Mesenchymal stem cell (in vitro differentiated cells and primary cell): ENCODE results near the gene BLID.

Experiments used
- DNase-seq: peaks from one replicate; pipeline ENCODE4 v3.0.0-alpha.2; 2013
- H2AFZ ChIP-seq: one replicate; pipeline ENCODE4 v1.6.1; 2013; ENCODE audit warnings: low read depth, mild to moderate bottlenecking, control low read depth, inconsistent platforms, low read length, moderate library complexity
- H2AK5ac ChIP-seq: 2 replicates; pipeline ENCODE4 v1.6.1; 2013; ENCODE audit warnings: low read length, moderate library complexity, mild to moderate bottlenecking, inconsistent platforms; ENCODE audit not compliant: severe bottlenecking
- H2BK120ac ChIP-seq: one replicate; pipeline ENCODE4 v1.6.1; 2013; ENCODE audit warnings: low read depth, mild to moderate bottlenecking, inconsistent platforms, low read length, moderate library complexity
- H2BK12ac ChIP-seq, 2 experiments: one replicate each; pipeline ENCODE4 v1.6.1; 2013; ENCODE audit warnings: inconsistent platforms in 2 of 2, low read length in 2 of 2, mild to moderate bottlenecking in 2 of 2, moderate library complexity in 2 of 2, control low read depth in 1 of 2
- H2BK15ac ChIP-seq: one replicate; pipeline ENCODE4 v1.6.1; 2013; ENCODE audit warnings: mild to moderate bottlenecking, low read depth, inconsistent platforms; ENCODE audit not compliant: poor library complexity, severe bottlenecking
- H2BK5ac ChIP-seq: 2 replicates; pipeline ENCODE4 v1.6.1; 2013; ENCODE audit warnings: low read depth, mild to moderate bottlenecking, low read length, control low read depth, inconsistent platforms; ENCODE audit not compliant: poor library complexity, severe bottlenecking
- H3K14ac ChIP-seq, 2 experiments: one replicate each; pipeline ENCODE4 v1.6.1; 2013; ENCODE audit warnings: inconsistent platforms in 2 of 2, low read length in 2 of 2, control low read depth in 1 of 2, mild to moderate bottlenecking in 1 of 2, moderate library complexity in 1 of 2
- H3K18ac ChIP-seq, 2 experiments: one replicate each; pipeline ENCODE4 v1.6.1; 2013; ENCODE audit warnings: inconsistent platforms in 2 of 2, low read length in 2 of 2, control low read depth in 1 of 2, low read depth in 1 of 2, mild to moderate bottlenecking in 1 of 2
- H3K23ac ChIP-seq, 2 experiments: one replicate each; pipeline ENCODE4 v1.6.1; 2013; ENCODE audit warnings: inconsistent platforms in 2 of 2, low read length in 2 of 2, mild to moderate bottlenecking in 2 of 2, moderate library complexity in 2 of 2, control low read depth in 1 of 2
- H3K27ac ChIP-seq: 2 replicates; pipeline ENCODE4 v1.5.1; 2013; ENCODE audit warnings: mild to moderate bottlenecking, moderate library complexity, low read length, control low read depth, inconsistent platforms; ENCODE audit not compliant: poor library complexity, severe bottlenecking
- H3K27me3 ChIP-seq, 2 experiments: 2 replicates each; pipeline versions ENCODE4 v1.6.1 to v1.7.0; 2013; ENCODE audit warnings: low read length in 2 of 2, mild to moderate bottlenecking in 2 of 2, moderate library complexity in 2 of 2, control low read depth in 1 of 2, inconsistent platforms in 1 of 2; ENCODE audit not compliant: control insufficient read depth in 1 of 2, insufficient read depth in 1 of 2
- H3K36me3 ChIP-seq, 2 experiments: 2 replicates each; pipeline versions ENCODE4 v1.6.1 to v1.7.0; 2013; ENCODE audit warnings: low read length in 2 of 2, control low read depth in 1 of 2, inconsistent platforms in 1 of 2, low read depth in 1 of 2, mild to moderate bottlenecking in 1 of 2; ENCODE audit not compliant: insufficient read depth in 2 of 2, control insufficient read depth in 1 of 2
- H3K4ac ChIP-seq, 2 experiments: one replicate each; pipeline ENCODE4 v1.6.1; 2013; ENCODE audit warnings: inconsistent platforms in 2 of 2, low read length in 2 of 2, mild to moderate bottlenecking in 2 of 2, moderate library complexity in 2 of 2, control low read depth in 1 of 2, low read depth in 1 of 2
- H3K4me1 ChIP-seq: 2 replicates; pipeline ENCODE4 v1.6.1; 2013; ENCODE audit warnings: low read depth, low read length, control low read depth; ENCODE audit not compliant: control insufficient read depth, insufficient read depth
- H3K4me2 ChIP-seq: 2 replicates; pipeline ENCODE4 v1.6.1; 2013; ENCODE audit warnings: low read length, mild to moderate bottlenecking, inconsistent platforms; ENCODE audit not compliant: poor library complexity, severe bottlenecking
- H3K4me3 ChIP-seq, 2 experiments: 2 replicates each; pipeline versions ENCODE4 v1.5.1 to v1.7.0; 2013; ENCODE audit warnings: low read length in 2 of 2, mild to moderate bottlenecking in 2 of 2, control low read depth in 1 of 2, low read depth in 1 of 2; ENCODE audit not compliant: insufficient read depth in 1 of 2
- H3K79me1 ChIP-seq: replicated peaks from 2 replicates; pipeline ENCODE4 v1.6.1; 2013; ENCODE audit warnings: mild to moderate bottlenecking, control low read depth, low read length, inconsistent platforms; ENCODE audit not compliant: poor library complexity, severe bottlenecking
- H3K9ac ChIP-seq: 2 replicates; pipeline ENCODE4 v1.7.0; 2013; ENCODE audit warnings: mild to moderate bottlenecking, low read length, moderate library complexity
- H3K9me3 ChIP-seq: 2 replicates; pipeline ENCODE4 v1.7.0; 2013; ENCODE audit warnings: mild to moderate bottlenecking, low read length; ENCODE audit not compliant: control insufficient read depth
- H4K8ac ChIP-seq: one replicate; pipeline ENCODE4 v1.6.1; 2013; ENCODE audit warnings: inconsistent platforms, mild to moderate bottlenecking, low read length, moderate library complexity
- H4K91ac ChIP-seq: one replicate; pipeline ENCODE4 v1.6.1; 2013; ENCODE audit warnings: mild to moderate bottlenecking, low read length, inconsistent platforms
- WGBS: methylation state at CpG from one replicate; pipeline ENCODE4 v1.1.7; 2013; ENCODE audit warnings: mixed read lengths; 5-methylcytosine and 5-hydroxymethylcytosine counted together

Gene BLID

DNA sequence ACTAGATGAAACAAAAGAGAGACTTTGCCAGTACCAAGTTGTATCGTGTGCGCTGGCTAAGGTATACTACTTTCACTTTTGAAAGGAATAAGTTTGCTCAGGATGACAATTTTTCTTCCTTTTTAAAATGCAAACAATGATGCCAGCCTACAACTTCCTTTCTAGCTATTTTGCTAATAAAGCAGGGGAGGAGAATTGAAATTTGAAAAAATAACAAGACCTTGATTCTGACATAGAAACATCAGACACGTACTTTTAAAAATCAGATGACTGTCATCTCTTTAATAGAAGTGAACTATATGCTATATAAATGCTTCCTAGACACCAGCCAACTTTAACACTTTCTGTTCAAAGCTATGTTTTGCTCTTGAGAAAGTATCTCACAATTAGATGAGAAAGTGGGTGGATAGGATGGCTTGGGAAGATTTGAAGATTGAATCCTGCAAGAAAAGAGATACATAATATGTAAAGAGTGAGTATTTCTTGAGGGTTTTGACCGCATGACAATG, 41.7 kb upstream of the BLID start:
- Histone ChIP-seq H3K27ac (peak overlapping the region; percentile 26), H2BK12ac (no peak overlapping the region), H3K9ac (peak overlapping the region; percentile 94), H2BK15ac (no peak overlapping the region), H4K91ac (no peak overlapping the region), H2BK5ac (no peak overlapping the region), H2AK5ac (no peak overlapping the region), H3K18ac (no peak overlapping the region), H3K9me3 (no peaks in the 10 kb centered on the region), H3K27me3 (no peaks in the 10 kb centered on the region), H4K8ac (no peak overlapping the region), H3K4me2 (peak overlapping the region; percentile 24), H3K23ac (no peak overlapping the region), H2AFZ (no peak overlapping the region), H3K79me1 (no peaks in the 10 kb centered on the region), H3K4ac (no peak overlapping the region), H3K36me3 (peaks cover 4 to 35% of the 10 kb centered on the region in 2 experiments), H3K4me1 (peaks cover 10% of the 10 kb centered on the region), H2BK120ac (no peak overlapping the region), H3K4me3 (peak overlapping the region in 1 of 2 experiments; percentile 68), H3K14ac (no peak overlapping the region)
- DNase-seq: no peak
- WGBS: no CpG with 5 or more reads among the region's 4 CpGs

DNA sequence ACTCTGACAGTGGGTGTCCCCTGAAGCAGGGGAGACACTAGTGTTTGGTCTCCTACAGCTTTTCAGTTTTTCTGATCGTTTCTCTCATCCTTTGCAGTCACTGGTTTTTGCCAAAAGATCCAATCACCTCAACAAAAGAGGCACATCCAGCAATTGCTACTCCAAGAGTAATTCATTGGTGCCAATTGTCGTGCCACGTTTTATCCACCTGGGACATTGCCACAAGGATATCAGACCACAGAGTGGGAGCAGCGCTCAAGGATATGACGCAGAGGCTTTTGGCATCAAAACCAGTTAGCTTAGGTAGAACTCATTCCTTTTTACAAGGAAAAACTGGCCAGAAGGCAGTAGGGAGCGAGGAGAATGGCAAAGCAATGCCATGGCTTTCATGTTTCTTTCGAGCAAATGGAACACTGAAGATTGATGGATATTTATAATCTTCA, 40.9 kb upstream of the BLID start:
- Histone ChIP-seq H3K4me1 (peaks cover 10% of the 10 kb centered on the region), H3K9me3 (no peaks in the 10 kb centered on the region), H3K9ac (peak overlapping the region; percentile 94), H3K23ac (no peak overlapping the region), H3K4me2 (no peak overlapping the region), H3K27me3 (no peaks in the 10 kb centered on the region), H3K79me1 (no peaks in the 10 kb centered on the region), H2BK120ac (no peak overlapping the region), H3K14ac (no peak overlapping the region), H3K4me3 (peak overlapping the region in 1 of 2 experiments; percentile 68), H3K18ac (peak overlapping the region in 1 of 2 experiments; percentile 85), H3K27ac (no peak overlapping the region), H2AFZ (no peak overlapping the region), H2BK12ac (peak overlapping the region in 1 of 2 experiments; percentile 73), H4K91ac (no peak overlapping the region), H2BK15ac (no peak overlapping the region), H4K8ac (peak overlapping the region; percentile 0), H2AK5ac (no peak overlapping the region), H3K36me3 (peaks cover 4 to 41% of the 10 kb centered on the region in 2 experiments), H3K4ac (peak overlapping the region in 1 of 2 experiments; percentile 52), H2BK5ac (no peak overlapping the region)
- WGBS: 92% methylated on average over 5 of the region's 7 CpGs
- DNase-seq: no peak

DNA sequence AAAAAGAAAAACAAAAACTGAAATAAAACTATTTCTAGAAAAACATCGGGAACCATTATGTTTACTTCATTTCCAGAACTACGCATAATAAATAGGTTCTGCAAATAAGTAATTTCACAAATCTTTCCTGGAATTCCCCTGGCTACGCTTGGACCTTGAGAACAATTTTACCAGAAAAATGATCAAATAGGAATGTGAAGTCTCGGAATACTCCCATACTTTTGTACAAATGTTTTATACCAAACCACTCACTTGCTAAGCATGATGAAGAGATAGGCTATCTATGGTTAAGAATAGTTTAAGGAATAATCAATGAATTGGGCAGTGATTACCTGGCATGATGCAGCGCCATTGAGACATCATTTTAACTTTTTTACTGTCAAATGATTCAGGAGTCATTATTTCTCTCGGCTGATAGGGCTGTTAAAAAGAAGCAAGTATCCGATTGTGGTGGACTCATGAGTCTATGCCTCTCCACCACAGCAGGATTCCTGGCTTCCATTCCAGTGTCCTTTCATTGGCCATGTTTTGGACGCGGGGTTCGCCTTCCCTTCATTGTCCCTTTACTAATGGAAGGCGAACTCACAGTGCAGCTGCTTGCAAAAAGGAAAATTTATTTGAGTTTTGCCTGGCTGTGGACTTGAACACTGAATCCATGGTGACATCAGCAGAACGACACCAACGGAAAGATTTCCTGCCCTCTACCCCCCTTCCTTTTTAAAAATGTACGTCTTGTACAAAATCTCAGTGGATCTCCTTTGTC, 39.9 kb upstream of the BLID start:
- H3K23ac ChIP-seq: no peak overlapping the region
- H4K8ac ChIP-seq: peak overlapping the region; percentile 41
- H3K9me3 ChIP-seq: no peaks in the 10 kb centered on the region
- peak overlapping the region in 1 of 2 experiments; percentile 68 for H3K4me3 ChIP-seq
- H3K18ac ChIP-seq: no peak overlapping the region
- WGBS: 93% methylated on average over 13 of the region's 14 CpGs
- H2BK5ac ChIP-seq: no peak overlapping the region
- no peak overlapping the region for H4K91ac ChIP-seq
- H3K36me3 ChIP-seq: peaks cover 4 to 47% of the 10 kb centered on the region in 2 experiments
- H2AFZ ChIP-seq: no peak overlapping the region
- peak overlapping the region in 1 of 2 experiments; percentile 11 for H3K4ac ChIP-seq
- no peak overlapping the region for H3K14ac ChIP-seq
- no peaks in the 10 kb centered on the region for H3K79me1 ChIP-seq
- H3K4me1 ChIP-seq: peaks cover 7% of the 10 kb centered on the region
- H3K27ac ChIP-seq: no peak overlapping the region
- no peak overlapping the region for H2BK12ac ChIP-seq
- DNase-seq: no peak
- no peak overlapping the region for H2BK15ac ChIP-seq
- H2AK5ac ChIP-seq: peak overlapping the region; percentile 81
- H3K27me3 ChIP-seq: no peaks in the 10 kb centered on the region
- no peak overlapping the region for H3K4me2 ChIP-seq
- peak overlapping the region; percentile 94 for H3K9ac ChIP-seq
- H2BK120ac ChIP-seq: no peak overlapping the region

DNA sequence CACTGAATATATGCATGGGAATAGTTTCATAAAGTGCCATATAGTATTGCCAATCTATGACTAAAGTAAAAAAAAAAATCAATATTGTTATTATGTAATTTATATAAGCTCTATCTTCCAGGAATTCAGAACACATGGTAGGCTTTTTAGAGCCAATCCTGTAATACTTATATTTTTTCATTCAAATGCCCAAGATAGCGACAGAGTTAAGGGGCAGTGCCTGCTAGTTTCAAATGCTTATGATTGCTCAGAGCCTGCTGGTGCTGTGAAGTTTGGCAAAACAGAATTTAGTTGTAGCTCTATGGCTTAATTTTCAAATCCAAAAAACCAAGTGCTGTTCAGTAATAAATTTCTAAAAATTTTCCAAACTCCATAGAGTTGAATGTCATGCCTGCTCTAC, 39.0 kb upstream of the BLID start:
- 100% methylated on average over 1 of the region's 1 CpG for WGBS

More for the DNA sequence above, 39.0 kb upstream of the BLID start:
- Histone ChIP-seq H2AFZ (no peak overlapping the region), H2BK5ac (no peak overlapping the region), H3K9me3 (no peaks in the 10 kb centered on the region), H3K27me3 (no peaks in the 10 kb centered on the region), H3K9ac (peak overlapping the region; percentile 94), H2AK5ac (no peak overlapping the region), H3K14ac (no peak overlapping the region), H3K36me3 (peaks cover 0 to 45% of the 10 kb centered on the region in 2 experiments), H3K27ac (no peak overlapping the region), H3K4me2 (no peak overlapping the region), H4K8ac (no peak overlapping the region), H2BK120ac (no peak overlapping the region), H3K4me1 (peaks cover 6% of the 10 kb centered on the region), H3K4me3 (peak overlapping the region in 1 of 2 experiments; percentile 68), H2BK15ac (no peak overlapping the region), H4K91ac (no peak overlapping the region), H3K79me1 (no peaks in the 10 kb centered on the region), H2BK12ac (no peak overlapping the region), H3K23ac (no peak overlapping the region), H3K4ac (no peak overlapping the region), H3K18ac (no peak overlapping the region)
- DNase-seq: no peak
